ENCODE results near the gene RAP1GAP2.
"Not testable (repeated sequence)": the region's sequence is repeated elsewhere in the genome, so short reads cannot be mapped to it uniquely, and the experiment has no call there.

Gene RAP1GAP2

DNA sequence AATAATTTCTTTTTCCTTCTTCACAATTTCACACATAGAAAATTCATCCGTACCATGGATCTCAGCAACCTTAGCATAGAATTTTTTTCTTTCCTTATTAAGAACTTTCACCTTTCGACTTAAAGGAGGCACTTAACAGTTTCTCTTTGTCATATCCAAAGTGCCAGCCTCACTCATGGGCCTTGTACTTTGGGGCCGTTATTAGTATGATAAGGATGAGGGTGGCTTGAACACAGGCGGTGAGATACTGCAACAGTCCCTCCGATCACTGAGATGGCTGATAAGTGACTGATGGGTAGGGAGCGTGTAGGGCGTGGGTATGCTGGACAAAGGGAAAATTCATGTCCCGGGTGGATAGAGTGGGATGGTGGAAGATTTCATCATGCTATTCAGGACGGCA is 181.9 kb downstream of the RAP1GAP2 start:
- no peak for DNase-seq

DNA sequence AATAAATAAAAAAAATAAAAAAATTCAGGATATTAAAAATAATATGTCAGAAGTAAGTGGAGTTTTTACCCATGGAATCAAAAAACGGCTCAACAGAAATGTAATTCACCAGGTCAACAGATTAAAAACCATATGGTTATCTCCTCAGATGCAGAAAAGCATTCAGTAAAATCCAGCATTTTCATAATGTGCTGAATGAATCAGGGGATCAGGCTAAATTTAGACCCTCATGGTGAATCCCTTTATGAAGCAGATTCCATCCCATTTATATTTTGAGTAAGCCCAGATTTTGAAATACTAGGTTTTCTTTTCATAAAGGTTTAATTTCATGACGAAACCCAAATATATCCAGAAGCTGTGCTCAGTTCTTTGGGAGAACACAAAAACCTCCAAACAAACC is 182.8 kb downstream of the RAP1GAP2 start:
- DNase-seq, result no peak

DNA sequence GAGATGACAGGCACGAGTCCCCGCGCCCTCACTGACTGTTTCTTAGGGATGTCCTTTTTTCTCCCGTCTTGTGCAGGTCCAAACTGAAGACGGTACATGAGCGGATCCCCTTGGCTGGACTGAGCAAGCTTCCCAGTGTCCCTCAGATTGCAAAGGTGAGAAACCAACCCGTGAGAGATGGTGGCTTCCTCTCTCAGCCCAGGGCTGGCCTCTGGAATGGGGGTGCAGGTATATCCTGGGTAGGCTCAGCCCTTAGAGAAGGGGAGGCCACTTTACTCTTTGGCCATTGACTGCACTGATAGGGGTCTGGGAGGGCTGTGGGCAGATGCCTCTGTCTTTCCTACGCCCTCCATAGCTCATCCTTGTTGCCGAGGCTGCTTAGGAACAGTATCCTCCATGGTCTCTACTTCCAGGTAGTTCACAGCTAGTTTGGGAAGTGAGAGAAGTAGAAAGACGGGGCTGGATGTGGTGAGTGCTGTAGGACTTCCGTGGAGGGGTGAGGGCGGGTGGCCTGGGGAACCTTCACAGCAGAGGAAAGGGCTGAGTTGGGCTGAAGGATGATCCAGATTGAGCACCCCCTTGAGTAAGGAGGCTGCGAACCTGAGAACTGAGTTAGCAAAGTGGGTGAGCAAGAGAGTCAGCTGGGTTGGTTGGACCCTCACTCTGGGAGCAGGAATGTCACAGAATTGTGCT is 184.1 kb downstream of the RAP1GAP2 start:
- DNase-seq, result no peak

DNA sequence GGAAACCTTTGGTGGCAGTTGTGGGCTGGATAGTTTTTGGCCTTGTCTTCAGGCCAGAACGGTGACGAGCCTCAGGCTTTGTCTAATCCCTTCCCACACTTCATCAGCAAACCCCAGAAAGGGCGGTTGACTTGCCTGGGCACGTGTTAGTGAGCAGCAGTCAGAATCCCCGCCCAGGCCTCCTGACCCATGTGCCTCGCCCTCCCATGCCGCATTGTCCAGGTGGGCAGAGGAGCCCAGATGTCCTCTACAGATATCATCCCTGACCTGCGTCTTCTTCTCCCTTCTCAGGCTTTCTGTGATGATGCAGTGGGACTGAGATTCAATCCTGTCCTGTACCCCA is 184.6 kb downstream of the RAP1GAP2 start:
- DNase-seq, result no peak

DNA sequence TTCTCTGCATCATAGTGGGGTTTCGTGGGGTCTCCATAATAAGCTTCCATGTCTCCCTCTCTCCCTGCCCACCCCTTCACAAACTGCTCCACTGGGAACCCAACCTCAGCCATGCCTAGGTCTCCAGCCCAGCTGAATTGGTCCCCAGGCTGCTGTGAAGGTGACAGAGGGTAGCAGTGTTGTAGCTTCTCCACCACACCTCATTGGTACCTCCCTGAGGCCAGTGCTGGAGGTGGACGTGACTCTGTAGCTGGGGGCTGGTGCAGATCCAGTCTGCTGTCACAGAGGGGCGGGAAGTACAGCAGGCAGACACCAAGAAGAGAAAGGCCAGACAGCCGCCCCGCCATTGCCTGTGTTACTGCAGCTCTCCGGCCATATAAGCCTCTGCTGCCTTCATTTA is 185.1 kb downstream of the RAP1GAP2 start:
- DNase-seq, result no peak

DNA sequence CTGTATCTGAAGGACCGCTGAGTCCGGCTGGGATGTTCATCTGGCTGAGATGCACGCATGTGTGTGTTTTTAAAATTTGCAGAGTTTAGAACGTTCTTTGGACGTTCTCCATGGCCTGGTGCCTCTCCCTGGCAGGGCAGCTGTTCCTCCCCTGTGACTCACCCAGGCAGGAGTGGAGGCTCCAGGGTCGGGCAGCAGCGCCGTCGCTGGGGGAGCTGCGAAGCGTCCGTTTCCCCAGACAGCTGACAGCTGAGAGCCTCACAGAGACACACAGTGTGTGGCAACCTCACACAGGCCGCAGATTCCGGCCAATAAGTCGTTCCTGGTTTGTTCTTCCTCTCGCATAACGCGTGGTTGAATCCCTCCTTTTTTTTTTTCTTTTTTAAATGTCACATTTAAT is 186.6 kb downstream of the RAP1GAP2 start:
- no peak for DNase-seq

DNA sequence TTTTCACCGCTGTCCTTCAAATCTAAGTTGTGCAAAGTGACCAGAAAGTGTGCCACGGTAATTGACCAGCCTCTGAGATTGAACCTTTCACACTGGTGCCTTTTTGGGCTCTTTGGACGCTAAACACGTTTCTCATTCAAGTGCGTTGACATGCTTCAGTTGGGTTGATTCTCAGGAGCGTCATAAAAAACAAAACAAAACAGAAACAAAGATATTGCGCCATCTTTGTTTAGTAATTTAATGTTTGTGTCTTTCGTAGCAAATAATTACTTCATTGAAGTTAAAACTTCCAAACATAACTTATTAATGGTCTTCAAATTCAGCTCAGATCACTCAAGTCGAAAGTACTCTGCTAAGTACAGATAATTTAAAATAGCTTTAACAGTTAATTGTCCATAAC is 187.0 kb downstream of the RAP1GAP2 start:
- DNase-seq, result no peak

DNA sequence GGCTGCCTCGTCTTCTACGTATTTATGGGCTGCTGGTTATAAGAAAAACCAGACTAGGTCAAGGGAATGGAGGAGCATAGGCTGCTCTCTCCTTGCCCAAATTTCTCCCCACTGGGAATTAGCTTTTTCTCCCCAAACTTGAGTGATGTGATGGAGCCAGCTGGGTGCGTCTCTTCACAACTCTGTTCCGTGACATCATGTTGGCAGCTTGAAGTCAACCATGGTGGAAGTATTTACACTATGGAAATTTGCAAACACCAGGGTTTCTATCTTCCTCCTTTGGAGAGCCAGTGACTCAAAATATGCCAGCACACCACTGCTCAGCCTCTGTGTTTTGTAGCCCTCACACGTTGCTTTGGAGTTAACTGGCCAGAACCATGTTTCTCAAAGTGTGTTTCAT is 189.1 kb downstream of the RAP1GAP2 start:
- DNase-seq, result no peak

DNA sequence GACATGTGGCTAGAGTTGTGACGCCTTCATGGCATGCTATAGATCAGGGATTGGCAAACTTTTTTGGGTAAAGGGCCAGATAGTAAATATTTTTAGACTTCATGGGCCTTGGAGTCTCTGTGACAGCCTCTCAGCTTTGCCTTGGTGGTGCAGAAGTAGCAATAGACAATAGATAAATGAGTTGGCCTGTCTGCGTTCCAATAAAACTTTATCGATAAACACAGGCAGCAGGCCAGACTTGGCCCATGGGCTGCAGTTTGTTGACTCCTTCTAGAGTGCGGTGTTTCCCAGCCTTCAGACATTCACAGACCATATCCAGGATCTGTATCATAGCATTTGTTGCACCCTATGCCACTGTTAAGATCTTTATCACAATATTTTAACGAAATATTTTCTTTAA is 190.7 kb downstream of the RAP1GAP2 start:
- no peak for DNase-seq

DNA sequence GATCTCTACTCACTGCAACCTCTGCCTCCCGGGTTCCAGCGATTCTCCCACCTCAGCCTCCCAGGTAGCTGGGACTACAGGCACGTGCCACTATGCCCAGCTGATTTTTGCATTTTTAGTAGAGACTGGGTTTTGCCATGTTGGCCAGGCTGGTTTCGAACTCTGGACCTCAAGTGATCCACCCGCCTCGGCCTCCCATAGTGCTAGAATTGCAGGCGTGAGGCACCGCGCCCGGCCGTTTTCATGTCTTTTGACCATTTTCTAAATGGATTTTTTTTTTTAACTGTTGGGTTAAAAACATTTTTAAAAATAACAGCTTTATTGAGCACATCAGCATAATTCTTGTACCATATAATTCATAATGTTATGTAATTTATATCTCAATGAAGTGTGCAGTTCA is 193.2 kb downstream of the RAP1GAP2 start:
- not testable (repeated sequence) for DNase-seq

DNA sequence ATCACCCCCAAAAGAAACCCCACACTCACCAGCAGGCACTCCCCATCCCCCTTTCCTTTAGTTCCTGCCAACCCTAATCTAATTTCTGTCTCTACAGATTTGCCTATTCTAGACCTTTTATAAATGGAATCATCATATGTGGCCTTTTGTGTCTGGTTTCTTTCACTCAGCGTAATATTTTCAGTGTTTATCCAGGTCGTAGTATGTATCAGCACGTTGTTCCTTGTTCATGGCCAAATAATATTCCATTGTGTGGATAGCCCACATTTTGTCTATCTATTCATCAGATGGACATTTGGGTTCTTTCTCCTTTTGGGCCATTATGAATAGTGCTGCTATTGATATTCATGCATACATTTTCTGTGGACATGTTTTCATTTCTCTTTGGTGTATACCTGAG is 193.6 kb downstream of the RAP1GAP2 start:
- no peak for DNase-seq

DNA sequence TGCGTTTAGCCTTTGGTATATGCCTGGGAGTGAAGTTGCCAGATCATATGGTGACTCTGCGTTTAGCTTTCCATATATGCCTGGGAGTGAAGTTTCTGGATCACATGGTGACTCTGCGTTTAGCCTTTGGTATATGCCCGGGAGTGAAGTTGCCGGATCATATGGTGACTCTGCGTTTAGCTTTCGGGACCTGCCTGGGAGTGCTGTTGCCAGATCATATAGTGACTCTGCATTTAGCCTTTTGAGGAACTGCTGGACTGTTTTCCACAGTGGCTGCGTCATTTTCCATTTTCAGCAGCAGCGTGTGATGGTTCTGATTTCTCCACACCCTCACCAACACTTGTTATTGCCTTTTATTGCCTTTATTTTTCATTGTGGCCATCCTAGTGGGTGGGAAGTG is 194.2 kb downstream of the RAP1GAP2 start:
- DNase-seq, result no peak

DNA sequence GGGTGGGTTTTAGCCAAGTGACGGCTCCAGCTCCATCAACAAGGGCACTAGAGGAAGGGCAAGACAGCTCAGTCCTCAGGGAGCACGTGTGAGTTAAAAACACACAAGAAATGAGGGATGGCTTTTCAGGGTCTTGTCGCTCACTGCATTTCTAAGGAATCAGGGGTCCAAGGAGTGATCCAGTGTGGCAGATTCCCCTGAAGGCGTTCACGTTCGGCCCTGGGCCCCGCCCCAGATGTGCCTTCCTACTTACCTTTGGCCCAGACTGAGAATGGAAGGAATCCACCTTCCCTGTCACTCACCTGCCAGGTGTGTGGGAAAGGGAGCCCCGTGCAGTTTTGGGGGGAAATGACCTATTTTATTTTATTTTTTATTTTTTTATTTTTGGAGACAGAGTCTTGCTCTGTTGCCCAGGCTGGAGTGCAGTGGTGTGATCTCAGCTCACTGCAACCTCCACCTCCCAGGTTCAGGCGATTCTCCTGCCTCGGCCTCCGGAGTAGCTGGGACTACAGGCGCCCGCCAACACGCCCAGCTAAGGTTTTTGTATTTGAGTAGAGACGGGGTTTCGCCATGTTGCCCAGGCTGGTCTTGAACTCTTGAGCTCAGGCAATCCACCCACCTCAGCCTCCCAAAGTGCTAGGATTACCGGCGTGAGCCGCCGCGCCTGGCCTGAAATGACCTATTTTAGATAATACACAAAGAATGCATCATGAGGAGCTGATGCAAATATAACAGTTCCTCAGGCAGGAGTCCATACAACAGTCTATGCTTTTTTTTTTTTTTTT is 195.3 kb downstream of the RAP1GAP2 start:
- not testable (repeated sequence) for DNase-seq

DNA sequence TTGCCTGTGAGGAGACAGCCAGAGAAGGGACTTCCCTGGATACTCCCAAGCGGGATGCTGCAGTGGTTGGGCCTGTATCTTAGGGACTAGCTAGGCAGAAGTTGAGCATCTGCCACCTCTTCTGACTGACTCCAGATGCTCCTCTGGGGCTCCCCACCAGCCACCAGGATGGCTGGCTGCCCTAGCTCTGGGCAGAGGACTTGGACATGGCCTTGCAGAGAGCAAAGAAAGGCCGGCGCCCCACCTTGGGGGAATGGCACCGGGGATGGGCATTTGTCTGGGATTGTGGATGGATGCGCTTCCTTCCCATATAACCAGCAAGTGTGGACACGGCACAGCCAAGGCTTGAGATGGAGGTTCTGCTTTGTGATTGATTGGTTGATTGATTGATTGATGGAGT is 198.2 kb downstream of the RAP1GAP2 start:
- no peak for DNase-seq

DNA sequence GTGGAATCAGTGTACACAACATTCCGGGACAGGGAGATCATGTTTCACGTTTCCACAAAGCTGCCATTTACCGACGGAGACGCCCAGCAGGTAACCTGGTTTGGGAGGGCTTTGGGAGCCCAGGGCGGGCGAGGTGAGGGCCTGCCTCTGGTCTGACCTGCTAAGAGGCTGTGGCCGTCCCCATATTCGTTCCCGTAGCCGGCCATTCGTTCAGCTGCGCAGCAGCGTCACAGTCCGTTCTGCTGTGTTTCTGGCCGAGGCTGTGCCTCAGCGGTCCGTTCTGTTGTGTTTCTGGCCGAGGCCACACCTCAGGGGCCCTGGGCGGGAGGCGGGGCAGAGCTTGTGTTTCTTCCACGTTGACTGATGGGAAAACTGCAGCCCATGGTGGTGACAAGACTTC is 199.1 kb downstream of the RAP1GAP2 start:
- DNase-seq, result no peak

DNA sequence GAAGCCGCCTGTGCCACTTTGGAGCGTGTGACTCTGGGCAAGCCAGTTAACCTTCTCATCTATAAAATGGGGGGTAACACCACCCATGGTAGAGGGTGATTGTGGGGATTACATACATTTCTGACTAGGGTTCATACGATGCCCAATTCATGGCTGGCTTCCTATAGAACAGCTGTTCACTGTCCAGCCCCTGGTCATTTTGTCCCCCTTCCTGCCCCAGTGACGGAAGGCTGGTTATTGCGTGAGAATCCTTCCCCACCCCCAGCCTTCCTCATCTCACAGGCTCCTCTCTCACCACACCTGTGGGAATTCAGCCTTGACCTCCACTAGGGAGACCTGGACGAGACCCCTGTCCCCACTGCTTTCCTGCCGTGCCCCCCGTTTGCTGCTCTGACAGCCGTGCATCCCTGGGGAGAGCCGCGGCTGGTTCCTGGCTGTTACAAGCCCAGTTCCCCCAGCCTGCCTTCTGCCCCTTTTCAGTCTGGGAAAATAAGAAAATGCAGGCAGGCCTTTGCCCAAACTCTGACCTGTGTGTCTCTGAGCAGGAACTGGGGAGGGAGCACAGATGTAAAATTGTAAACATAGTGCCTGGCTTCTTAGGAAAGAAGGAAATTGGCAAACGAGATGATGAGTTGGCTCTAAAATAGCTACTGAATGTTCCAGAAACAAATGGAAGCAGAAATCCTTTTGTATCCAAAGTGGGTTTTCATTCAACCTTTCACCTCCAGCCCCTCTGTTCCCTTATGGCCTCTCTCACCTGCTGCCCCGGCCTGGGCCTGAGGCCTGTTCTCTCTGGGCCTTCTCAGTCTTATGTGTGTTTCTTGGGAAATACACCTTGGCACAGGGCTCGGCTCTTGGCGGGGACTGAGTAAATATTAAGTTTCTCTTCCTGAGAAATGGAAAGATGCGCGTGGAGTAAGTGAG is 199.9 kb downstream of the RAP1GAP2 start:
- DNase-seq, result no peak

DNA sequence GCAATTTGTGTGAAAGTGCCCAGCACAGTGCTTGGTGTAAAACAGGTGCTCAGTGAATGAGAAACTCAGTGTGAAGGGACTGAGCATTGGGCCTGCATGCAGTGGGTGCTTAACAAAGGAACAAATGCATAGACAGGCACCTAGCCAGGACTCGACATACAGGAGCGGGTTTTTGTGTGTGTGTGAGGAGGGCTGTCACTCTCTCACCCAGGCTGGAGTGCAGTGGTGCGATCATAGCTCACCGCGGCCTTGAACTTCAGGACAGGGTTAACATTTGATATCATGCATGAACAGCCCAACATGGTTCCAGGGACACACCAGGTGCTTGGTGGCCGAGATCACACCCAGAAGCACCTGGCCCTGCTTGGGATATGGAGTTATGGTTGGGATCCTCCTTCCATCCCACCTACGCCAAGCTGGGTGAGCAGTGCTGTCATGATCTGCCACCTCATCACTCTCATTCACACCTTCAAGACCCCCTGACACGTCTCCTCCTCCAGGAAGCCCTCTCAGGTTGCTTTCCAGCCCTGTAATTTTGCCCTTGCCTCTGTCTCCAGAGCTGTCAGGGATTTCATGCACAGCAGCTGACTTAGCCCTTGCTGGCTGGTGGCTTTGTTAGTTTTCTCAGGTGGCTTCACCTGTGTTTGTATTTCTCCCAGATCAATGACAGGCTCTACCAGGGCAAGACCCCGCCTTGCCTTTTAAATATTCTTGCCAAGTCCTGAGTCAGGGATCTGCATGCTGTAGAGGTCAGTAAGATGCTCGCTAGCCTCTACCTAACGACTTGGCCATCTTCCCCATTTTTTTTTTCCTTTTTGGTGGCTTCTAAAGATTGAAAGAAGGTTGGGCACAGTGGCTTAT is 200.8 kb downstream of the RAP1GAP2 start:
- no peak for DNase-seq

DNA sequence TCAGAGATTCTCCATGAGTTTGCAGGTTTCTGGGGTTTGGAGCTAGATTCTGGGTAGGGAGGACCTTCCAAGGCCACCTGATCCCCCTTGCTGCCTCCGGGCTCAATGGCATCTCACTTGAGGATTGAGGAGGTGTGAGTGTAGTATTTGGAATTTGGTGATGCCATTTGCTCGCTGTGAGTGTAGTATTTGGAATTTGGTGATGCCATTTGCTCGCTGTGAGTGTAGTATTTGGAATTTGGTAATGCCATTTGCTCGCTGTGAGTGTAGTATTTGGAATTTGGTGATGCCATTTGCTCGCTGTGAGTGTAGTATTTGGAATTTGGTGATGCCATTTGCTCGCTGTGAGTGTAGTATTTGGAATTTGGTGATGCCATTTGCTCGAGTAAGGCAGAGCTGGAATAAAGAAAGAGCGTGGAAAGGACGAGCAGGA is 202.2 kb downstream of the RAP1GAP2 start:
- DNase-seq, result not testable (repeated sequence)

DNA sequence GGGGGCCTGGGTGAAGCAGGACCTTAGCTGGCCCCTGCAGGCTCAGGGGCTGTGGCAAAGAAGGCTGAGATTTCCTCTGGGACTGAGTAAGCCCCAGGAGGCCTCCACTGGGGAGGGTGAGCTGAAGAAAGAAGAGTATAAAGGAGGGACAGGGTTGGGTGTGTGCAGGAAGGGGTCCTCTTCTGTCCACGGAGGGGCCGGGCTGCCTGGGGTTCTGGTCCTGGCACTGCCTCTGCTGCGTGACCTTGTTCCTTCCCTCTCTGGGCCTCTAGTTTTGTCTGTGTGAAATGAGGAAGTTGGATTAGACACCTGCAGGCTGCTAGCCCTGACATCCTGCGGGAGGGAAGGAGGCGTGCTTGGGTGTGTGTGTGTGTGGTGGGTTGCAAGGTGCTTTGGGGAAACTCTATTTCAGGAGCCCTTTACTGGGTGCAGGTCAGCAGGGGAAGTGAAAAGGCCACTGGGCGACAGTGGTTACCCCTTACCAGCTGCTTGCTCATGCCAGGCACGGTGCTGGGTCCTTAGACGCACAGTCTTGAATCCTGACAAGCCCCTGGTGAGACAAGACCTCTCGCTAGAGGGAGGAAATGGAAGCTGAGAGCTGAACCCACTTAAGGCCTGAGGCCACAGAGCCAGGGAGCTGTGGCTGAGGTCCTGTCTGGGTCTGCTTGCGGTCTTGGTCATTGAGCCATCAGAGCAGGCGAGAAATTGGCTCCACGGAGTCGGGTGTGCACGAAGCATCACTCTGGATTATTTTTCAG is 206.5 kb downstream of the RAP1GAP2 start:
- DNase-seq, result peak; percentile 7

DNA sequence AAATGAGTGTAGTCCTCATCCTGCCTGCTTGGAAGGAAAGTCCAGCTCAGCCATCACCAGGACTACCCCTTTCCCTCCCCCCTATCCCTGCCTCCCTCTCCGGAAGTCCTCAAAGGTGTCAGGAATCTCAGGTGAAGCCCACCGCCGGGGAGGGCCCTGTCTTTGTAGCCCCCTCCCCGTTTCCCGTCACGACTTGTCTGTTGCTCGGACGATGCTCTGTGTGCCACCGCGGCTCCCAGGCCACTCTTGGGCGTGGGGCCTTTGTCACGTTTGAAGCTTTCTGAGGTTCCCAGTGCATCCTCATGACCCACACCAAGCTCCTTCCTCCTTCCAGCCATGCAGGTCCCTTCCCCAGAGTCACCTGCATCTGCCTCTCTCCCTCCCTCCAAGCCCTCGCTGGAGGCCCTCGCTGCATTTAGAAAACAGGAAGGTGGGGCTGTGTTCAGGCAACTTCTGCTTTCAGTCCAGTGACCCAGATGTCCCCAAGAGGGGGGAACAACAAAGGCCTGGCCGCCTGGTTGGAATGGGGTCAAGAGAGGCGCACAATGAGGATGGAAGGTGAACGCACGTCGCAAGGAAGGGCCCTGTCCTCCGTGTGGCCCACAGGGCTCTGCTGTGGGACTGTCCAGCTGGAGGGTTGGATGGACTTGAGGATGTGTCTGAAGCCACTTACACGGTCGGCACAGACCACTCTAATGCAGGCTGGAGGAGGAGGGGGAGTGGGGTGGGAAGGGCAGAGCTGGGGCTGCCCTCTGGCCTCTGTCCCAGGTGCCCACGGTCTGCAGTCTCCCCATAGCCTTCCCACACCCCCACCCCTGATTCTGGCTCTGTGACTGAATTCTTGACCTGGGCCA is 207.3 kb downstream of the RAP1GAP2 start:
- DNase-seq, result no peak

Data from CD4-positive, alpha-beta T cell treated with Interleukin-21 for 1 hour (primary cell).